Kidney tubule cell (primary cell): ENCODE measurements around the gene STK4.
A peak's percentile ranks its signal among the peaks of the same experiment; 100 is the strongest.

Experiments used
- DNase-seq: peaks from one replicate; pipeline ENCODE4 v3.0.0-alpha.2; 2018; ENCODE audit warnings: low spot score

The STK4 gene

DNA sequence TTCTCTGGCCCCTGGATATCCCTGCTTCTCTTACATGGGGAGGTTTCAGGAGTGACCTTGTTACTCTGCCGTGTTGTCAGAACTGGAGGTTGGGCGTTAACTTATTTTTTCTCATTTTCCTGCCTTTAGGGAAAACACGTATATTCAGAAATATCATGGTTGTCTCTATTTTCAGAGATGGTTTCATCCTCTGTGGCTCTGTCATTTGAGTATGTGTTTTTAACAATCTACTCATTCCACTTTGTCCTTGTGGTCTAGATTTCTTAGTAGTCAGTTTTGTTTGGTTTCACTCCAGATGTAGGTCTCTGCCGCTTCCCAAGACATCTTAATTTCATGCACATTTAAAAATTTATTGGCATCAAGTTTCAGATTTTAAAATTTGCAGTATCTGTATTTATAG lies 88.7 kb downstream of the STK4 start:
- no peak for DNase-seq

DNA sequence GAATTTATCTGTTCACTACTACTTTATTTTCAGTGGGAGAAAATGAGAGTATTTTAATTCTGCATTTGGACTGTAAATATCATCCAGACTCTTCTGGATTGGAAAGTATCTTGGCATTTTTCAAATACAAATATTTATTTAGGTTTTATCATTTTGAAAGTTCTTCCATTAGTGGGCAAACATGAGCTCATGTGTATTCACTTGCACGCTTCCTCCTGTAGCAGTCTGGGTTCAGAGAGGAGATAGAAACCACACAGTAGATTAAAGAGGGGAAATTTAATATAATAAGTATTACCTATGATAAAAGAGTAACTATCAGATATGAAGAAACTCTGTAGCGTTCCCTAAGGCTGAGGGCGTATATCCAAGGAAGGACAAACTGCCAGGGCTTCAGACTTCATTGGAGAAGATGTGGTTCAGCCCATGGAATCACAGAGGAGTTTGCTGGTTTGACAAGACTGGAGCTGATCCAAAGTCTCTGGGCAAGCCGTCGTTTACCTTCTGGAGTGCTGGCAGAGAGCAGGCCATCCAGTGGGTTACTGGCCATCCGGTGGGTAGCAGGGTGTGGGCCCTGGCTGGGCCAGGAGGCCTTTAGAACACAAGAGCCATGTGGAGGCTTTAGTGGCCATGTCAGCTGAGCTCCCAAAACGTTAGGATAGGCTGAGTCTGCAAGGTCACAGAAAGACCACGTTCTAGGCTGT lies 90.3 kb downstream of the STK4 start:
- DNase-seq = no peak

DNA sequence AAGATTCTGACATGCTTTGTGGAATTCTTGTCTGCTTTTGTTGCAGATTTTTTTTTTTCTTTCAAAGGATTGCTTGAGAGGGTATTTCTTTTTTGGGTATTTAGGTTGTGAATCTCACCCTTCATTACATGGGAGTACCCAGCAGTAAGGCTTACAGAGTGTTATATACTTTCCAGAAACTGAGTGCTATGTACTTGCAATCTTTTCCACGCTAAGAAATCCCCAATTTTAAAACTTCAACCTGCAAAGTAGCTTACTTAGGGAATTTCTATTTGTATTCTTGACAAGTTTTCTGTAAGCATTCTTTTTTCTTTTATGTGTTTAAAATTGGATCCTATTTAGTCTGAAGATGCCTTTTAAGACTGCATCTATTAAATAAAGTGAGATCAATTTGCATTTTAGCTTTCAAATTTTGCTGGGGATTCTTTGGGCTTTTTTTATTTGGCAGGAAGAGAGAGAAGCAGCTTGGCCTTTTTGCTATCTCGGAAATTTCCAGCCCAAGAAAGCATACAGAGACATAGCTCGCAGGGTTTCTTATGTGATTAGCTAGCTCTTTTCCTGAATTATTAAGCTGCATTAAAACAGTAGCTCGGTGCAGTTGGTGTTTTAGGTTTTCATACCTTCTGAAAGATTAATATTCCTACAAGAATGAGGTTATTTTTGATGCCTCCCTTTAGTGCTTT lies 92.0 kb downstream of the STK4 start:
- no peak for DNase-seq

DNA sequence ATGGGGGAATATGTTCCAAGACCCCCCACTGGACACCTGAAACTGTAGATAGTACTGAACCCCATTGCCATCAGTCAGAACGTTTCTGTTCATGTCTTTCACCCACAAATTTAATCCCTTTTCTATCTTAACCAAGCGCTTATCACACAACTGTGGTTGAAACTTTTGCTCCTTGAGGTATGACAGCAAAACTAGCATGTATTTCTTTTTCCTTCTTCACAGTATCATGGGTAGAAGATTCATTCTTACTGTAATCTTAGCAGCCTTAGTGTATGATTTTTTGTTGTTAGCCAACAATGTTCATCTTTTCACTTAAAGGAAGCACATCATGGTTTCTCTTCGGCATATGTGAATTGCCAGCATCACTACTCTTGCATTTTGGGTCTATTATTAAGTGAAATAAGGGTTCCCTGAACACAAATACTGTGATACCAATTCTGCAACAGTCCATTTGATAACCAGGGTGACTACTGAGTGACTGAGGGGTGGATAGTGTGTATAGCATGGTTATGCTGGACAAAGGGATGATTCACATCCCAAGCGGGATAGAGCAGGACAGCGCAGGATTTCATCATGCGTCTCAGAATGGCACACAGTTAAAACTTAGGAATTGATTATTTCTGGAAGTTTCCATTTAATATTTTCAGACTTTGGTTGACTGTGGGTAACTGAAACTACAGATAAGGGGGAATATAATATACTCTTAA lies 92.9 kb downstream of the STK4 start:
- DNase-seq = peak; percentile 30

DNA sequence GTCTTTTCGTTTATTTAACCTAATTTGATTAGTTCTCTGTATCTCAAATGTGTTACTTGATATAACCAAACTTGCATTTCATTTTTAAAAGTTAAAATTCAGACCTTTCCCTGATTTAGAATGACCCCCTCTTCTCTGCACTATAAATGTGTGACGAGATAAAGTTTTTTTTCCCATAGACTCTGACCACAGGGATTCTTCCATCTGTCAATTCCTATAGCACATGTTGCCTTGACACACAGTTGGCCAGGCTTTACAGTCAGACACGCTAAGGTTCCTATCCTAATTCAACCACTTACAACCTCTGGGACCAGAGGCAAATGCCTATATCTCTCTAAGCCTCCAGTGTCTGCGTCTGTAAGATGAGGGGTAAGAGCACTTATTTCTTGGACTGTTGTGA lies 94.0 kb downstream of the STK4 start:
- DNase-seq = no peak

DNA sequence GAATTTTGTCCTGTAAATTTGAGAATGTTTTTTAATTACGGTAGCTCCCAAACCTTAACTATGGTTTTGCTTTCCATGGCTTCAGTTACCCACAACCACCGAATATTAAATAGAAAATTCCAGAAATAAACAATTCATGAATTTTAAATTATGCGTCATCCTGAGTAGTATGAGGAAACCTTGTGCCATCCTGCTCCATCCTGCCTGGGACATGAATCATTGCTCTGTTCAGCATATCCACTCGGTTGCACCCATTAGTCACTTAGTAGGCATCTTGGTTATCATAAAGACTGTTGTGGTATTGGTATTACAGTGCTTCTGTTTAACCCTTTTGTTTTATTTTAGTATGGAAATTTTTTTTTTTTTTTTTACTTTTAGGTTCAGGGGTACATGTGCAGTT lies 94.9 kb downstream of the STK4 start:
- peak; percentile 94 for DNase-seq

DNA sequence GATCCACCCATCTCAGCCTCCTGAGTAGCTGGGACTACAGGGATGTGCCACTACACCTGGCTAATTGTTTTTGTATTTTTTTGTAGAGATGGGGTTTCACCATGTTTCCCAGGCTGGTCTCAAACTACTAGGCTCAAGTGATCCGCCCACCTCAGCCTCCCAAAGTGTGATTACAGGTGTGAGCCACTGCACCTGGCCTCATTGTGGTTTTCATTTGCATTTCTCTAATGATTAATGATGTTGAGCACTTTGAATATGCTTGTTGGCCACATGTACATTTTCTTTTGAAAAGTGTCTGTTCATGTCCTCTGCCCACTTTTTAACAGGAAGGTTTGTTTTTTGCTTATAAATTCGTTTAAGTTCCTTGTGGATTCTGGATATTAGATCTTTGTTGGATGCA lies 96.8 kb downstream of the STK4 start:
- DNase-seq = peak; percentile 24

DNA sequence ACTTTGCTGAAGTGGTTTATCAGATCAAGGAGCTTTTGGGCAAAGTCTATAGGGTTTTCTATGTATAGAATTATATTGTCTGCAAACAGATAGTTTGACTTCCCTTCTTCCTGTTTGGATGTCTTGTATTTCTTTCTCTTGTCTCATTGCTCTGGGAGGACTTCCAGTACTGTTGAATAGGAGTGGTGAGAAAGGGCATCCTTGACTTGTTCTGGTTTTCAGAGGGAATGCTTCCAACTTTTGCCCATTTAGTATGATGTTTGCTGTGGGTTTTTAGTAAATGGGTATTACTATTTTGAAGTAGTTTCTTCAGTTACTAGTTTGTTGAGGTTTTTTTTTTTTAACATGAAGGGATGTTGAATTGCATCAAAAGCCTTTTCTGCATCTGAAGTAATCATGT lies 98.5 kb downstream of the STK4 start:
- DNase-seq = no peak

DNA sequence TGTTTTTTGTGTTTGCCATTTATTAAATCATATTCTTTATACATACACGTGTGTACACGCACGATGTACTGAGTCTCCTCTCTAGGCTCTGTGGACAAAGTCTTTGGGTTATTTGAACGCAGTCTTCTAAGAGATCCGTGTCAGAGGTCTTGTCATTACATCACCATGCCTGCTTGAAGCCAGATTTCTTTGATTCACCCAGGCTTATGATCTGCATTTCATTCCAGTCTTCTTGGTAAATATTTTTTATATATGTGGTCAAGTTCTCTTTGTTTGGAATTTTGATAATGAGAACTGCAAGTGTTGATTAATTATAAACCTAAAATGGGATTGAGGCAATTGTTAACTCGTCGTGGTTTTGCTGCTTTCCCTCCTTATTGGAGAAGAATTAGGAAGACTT lies 100.1 kb downstream of the STK4 start:
- DNase-seq = peak; percentile 62

DNA sequence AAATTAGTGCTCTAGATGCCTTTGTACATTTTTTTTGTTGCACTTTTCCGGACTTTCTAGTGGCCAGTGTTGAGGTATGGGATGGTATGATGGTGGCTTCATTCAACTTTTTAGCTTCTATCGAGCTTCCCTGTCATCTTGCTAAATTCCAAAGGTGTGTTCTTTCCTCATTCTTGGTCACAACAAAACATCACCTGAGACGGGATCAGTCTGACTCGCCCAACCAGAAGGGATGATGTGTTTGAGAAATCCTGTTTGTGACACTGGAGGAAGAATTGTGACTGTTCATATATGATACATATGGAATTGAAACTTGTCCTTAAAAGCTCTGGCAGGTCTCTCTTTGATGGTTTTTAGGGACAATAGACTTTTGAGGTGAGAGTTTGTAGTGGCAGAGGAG lies 100.8 kb downstream of the STK4 start:
- peak; percentile 75 for DNase-seq

DNA sequence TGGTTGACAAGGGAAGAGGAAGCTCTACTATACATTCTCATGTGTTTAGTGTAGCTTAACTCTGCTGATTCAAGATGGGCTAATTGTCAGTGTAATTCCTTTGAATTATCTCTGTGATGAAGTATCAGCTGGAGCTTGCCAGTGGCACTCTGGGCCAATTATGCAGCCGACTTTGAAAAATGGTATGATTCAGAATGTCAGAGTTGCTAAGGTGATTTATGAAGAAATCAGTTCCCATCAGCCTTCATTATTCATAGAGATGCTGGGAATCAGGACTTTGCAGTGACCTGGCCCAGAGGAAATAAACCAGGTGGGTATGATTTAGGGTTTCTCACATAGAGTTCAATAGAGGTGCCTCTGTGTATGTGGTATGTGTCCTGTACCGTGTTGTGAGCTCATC lies 101.2 kb downstream of the STK4 start:
- peak; percentile 55 for DNase-seq

DNA sequence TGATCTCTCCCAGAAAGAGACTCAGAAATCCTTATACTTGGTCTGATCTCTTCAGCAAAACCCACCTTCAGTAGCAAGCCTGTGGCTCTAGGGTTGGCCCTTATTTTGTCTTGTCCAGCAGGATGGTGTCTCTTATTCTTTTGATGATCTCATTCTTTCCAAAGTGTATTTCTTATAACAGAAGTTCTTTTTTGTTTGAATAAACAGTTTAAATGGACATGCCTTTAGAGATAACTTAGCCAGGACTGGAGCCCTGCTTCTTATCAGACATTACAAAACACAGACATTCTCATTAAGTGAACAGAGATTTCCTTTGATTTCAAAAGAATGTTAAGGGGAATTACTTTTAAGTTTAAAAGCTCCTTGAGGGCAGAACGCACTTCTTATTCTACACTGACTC lies 102.9 kb downstream of the STK4 start:
- no peak for DNase-seq

DNA sequence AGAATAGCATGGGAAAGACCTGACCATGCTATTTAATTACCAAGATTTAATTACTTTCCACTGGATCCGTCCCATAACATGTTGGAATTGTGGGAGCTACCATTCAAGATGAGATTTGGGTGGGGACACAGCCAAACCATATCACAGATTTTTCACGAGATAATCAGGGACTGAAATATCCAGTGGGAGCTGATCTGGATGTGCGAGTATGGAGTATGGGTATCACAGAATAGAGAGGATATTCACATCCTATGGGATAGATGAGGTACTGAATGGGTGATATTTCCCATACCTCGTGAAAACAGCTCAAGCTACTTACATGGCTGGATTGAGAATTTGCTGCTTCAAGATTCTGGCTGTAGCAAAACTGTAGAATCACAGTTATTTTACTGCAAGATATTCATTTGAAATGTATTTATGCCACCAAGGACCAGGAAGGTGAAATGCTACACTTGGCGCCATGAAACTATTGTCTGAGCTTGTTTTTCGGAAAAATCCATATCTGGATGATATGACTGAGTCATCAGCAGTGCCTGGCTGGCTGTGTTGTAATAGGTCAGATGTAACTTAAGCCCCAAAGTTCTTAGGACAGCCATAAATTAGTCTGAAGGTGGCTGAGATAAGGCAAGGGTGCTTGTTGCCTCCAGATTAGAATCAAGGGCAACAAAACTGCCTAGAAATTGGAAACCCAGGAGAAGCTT lies 104.8 kb downstream of the STK4 start:
- no peak for DNase-seq

DNA sequence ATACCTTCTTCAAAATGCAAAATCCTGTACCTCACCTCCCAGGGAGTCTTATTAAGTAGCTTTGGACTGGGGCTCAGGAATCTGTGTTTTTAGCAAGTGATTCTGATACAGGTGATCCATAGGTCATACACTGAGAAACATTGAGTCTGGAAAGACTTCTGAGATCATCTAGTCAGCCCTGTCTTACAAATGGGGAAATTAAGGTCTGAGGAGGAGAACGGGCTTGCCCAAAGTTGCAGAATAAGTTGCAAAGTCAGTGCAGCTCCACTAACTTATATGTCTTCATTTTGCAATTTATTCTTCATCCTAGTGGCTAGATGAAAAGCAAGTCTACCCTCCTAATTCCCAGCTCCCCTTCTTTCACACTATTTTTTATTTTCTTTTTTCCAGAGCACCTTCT lies 105.8 kb downstream of the STK4 start:
- DNase-seq = no peak

DNA sequence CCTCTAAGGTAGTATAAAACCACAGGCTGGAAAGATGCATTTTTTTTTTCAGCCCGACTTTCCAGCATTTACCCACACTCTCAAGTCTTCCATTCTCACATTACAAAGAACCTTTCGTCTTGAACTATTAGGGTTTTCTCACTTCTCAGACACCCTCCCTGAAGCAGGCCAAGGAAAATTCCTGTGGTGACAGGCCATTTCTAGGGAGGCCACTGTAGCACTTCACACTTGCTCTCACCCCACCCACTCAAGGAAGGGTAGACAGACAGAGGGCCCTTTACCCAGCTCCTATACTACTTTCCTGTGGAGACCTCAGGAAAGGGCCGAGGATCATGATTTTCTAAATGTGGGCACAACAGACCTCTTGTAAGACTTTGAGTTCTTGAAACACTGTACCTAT lies 106.9 kb downstream of the STK4 start:
- no peak for DNase-seq

DNA sequence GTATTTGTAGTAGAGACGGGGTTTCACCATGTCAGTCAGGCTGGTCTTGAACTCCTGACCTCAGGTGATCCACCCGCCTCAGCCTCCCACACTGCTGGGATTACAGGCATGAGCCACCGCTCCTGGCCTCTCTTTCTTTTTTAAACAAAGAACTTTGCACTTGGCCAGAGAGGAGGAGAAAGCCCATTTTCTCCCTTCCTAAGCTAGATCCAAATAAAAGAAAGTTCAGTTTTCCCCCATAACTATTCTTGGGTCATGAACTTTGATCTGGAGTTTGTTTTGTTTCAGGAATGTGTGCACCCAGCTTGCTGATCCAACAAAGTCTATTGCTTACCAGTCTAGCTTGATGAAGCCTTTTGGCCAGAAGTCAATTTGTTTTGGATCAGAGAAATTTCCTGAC lies 111.2 kb downstream of the STK4 start:
- no peak for DNase-seq

DNA sequence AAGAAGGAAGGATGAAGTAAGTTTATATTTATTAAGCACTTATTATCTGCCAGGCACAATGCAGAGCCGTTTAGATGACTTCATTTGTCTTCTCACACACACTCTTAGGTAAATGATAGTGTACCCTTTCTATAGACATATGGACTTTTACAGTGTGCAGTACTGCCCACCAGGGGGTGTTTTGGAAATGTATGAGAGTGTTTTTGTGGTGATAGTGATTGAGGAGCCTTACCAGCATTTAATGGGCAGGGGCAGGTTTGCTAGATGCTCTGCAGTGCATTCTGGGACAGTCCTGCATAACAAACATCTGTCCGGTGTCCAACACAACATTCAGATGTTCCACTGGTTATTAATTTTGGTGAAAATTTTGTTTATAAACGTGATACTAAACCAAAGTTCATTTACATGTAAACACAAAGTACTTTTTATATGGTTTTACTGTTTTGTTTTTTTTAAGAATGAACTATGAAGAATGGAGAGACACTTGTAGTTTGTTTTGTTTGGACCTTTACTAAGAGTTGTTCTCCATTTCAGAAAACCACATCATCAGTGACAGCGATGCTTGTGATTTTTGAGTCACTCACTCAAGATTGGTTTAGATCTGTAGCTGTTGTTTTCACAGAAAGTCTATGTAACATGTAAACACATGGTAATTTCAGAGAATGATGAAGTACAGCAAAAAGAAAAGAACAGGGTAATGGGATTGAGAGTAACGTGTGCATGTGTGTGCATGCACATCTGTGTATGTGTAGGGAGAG lies 114.7 kb downstream of the STK4 start:
- no peak for DNase-seq

DNA sequence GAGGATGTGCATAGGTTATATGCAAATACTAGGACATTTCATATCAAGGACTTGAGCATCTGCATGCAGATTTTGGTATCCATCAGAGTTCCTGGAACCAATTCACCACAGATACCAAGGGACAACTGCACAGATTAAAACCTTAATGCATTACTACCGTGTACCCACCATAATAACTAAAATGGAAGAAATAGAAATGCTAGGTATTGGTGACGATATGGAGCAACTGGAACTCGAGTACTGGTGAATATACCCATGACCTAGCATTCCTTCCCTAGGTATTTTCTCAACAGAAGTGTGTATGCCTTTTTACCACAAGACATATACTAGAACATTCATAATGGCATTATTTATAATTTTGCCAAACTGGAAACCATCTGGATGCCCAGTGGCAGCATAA lies 116.2 kb downstream of the STK4 start:
- DNase-seq = no peak

DNA sequence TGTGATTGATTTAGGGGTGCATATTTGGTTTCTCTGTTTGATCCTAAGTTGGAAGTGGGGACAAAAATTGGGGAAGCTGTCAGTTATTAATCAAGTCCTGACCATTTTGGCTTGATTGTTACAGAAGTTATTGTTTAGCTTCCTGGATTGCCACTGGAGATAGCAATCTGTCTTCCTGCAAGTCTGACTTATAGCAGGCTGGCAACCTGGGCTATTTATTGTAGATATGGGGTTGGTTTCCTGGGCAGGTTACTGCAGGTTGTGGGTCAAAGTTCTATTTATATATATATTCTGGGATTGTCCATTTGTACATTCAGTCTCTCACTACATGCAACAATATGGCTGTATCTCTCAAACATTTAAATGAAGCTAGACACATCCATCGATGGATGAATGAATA lies 116.8 kb downstream of the STK4 start:
- DNase-seq = no peak

DNA sequence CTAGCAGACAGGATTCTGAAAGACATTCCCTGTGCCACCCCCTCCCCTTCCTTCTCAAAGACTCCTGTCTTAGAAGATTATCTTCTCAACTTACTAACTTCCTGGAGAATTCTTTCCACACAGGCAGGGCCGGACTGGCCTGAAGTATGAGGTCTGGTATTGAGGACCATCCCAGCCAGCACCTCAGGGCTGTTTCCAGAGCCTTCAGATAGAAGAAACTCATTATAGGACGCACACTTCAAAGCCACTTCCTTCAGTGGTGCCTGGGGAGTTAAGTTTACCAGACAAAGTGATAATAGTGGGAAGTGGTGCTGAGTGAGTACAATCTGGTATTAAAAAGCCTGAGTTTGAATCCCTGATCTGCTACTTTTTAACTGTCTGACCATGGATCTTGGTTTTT lies 119.0 kb downstream of the STK4 start:
- DNase-seq = no peak

DNA sequence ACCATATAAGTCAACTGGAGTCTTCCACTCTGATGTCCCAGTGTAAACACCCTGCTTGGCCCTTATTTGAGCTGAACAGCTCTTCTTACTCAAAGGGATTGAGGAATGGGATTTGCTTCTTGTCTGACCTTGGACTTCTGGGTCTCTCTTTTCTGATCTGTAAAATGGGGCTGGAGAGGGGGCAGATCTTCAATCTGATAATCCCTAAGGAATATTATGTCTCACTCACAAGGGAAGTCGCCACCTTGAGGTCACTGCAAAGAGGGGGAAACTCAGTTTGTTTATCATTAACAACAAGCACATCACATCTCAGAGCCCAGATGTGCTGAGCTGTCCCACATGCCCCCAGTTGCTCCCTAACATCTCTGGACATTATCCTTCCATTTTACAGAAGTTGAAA lies 119.6 kb downstream of the STK4 start:
- no peak for DNase-seq
